Colonic mucosa (tissue), 4 donors: ENCODE results near the gene SPTLC3. TPM values are rescaled to one million over a fixed set of nuclear protein-coding genes. Genes with fewer than 3 reads are reported as not detected.

Source experiments
- DNase-seq: peaks from one replicate; pipeline ENCODE4 v3.0.0-alpha.2; 2020
- H3K27ac ChIP-seq: fragments of 200-600 bp; one replicate; pipeline ENCODE4 v1.8.0; 2021
- H3K27me3 ChIP-seq: fragments of 200-600 bp; one replicate; pipeline ENCODE4 v1.8.0; 2021
- H3K36me3 ChIP-seq: fragments of 200-600 bp; one replicate; pipeline ENCODE4 v1.8.0; 2021
- H3K4me1 ChIP-seq: fragments of 200-600 bp; one replicate; pipeline ENCODE4 v1.8.0; 2021; ENCODE audit warnings: mild to moderate bottlenecking
- H3K4me3 ChIP-seq: fragments of 200-600 bp; one replicate; pipeline ENCODE4 v1.8.0; 2021
- H3K9ac ChIP-seq, 2 donors: one replicate each; pipeline ENCODE4 v1.7.0; 2013; ENCODE audit warnings: control low read depth in 2 of 2, low read depth in 2 of 2, low read length in 2 of 2
- H3K9me3 ChIP-seq: fragments of 200-600 bp; one replicate; pipeline ENCODE4 v1.8.0; 2021
- CTCF ChIP-seq: fragments of 200-600 bp; IDR thresholded peaks from one replicate; pipeline ENCODE4 v1.8.0; 2022; ENCODE audit warnings: antibody characterized with exemption, mild to moderate bottlenecking
- intact Hi-C: fragments of 100-400 bp; cut with DNase I; formaldehyde crosslinking; loops from one replicate; pipeline ENCODE4 v1.14.1; 2022
- total RNA-seq, 2 donors: library from RNA; stranded (reverse); fragmentation: NEBNext Ultra II Directional in 1 of 2; extraction: Animal tissue kit (Norgen Biotek cat#: 25700) in 1 of 2; gene quantifications; one replicate each; pipeline ENCODE4 v1.2.1, GENCODE V29; 2021
- donor health status: healthy.
- donor health status: DM: no; HTN: no; CAD: no.
- donor health status: DM: no; HTN: no; CAD: no.

SPTLC3 gene
- total RNA-seq, 2 donors from 2014 or later = 7.0 to 12.5 TPM

- TF ChIP-seq CTCF = no peak
- no peaks in the 10 kb centered on the region for H3K9me3 ChIP-seq
- no peaks in the 10 kb centered on the region for H3K4me1 ChIP-seq
- H3K27ac ChIP-seq = no peak overlapping the region
- H3K36me3 ChIP-seq = no peaks in the 10 kb centered on the region
- no peak overlapping the region for H3K9ac ChIP-seq
- no peaks in the 10 kb centered on the region for H3K27me3 ChIP-seq
- intact Hi-C loops = loop anchor here (10.0 kb wide), 2 partner anchors 428 to 638 kb away; no protein-coding TSS in a partner anchor
- DNase-seq = no peak
- no peak overlapping the region for H3K4me3 ChIP-seq
Observed at GRCh38 chr20:13117200-13117599, 108.4 kb downstream of the SPTLC3 start.

GRCh38 chr20:13118676-13119075 lies 109.9 kb downstream of the SPTLC3 start:
- no peak overlapping the region for H3K4me3 ChIP-seq
- H3K27ac ChIP-seq = no peak overlapping the region
- H3K27me3 ChIP-seq = no peaks in the 10 kb centered on the region
- TF ChIP-seq CTCF = no peak
- intact Hi-C loops = loop anchor here (2.0 to 10.0 kb wide), 3 partner anchors 182 to 636 kb away; no protein-coding TSS in a partner anchor
- H3K9ac ChIP-seq = no peak overlapping the region
- no peaks in the 10 kb centered on the region for H3K36me3 ChIP-seq
- DNase-seq = no peak
- no peaks in the 10 kb centered on the region for H3K4me1 ChIP-seq
- no peaks in the 10 kb centered on the region for H3K9me3 ChIP-seq

GRCh38 chr20:13119583-13119982 lies 110.8 kb downstream of the SPTLC3 start:
- Histone ChIP-seq H3K27ac (no peak overlapping the region), H3K4me1 (no peaks in the 10 kb centered on the region), H3K36me3 (no peaks in the 10 kb centered on the region), H3K27me3 (no peaks in the 10 kb centered on the region), H3K9me3 (no peaks in the 10 kb centered on the region), H3K9ac (no peak overlapping the region), H3K4me3 (no peak overlapping the region)
- peak; percentile 47 for DNase-seq
- TF ChIP-seq CTCF = peak; percentile 73
- intact Hi-C loops = loop anchor here (2.0 to 10.0 kb wide), 3 partner anchors 181 to 635 kb away; no protein-coding TSS in a partner anchor

GRCh38 chr20:13120471-13120870 lies 111.7 kb downstream of the SPTLC3 start:
- intact Hi-C loops = no loop called here
- Histone ChIP-seq H3K27me3 (no peaks in the 10 kb centered on the region), H3K9ac (no peak overlapping the region), H3K36me3 (no peaks in the 10 kb centered on the region), H3K4me3 (no peak overlapping the region), H3K27ac (no peak overlapping the region), H3K9me3 (no peaks in the 10 kb centered on the region), H3K4me1 (no peaks in the 10 kb centered on the region)
- TF ChIP-seq CTCF = no peak
- DNase-seq = no peak

GRCh38 chr20:13121840-13122515 lies 113.2 kb downstream of the SPTLC3 start:
- Histone ChIP-seq H3K27me3 (no peaks in the 10 kb centered on the region), H3K27ac (no peak overlapping the region), H3K4me1 (no peaks in the 10 kb centered on the region), H3K4me3 (no peak overlapping the region), H3K9ac (no peak overlapping the region), H3K36me3 (no peaks in the 10 kb centered on the region), H3K9me3 (no peaks in the 10 kb centered on the region)
- TF ChIP-seq CTCF = no peak
- DNase-seq = no peak
- intact Hi-C loops = no loop called here
